Liver (tissue), 9 donors: ENCODE measurements around the gene ZFP62. TPM values are rescaled to one million over a fixed set of nuclear protein-coding genes. Genes with fewer than 3 reads are reported as not detected.

ENCODE experiments used
- DNase-seq: peaks from one replicate; pipeline ENCODE4 v3.0.0-alpha.2; 2017; ENCODE audit warnings: low spot score
- H3K27ac ChIP-seq, 2 donors: one replicate each; pipeline ENCODE4 v1.7.0; 2013; ENCODE audit warnings: inconsistent platforms in 2 of 2, low read length in 2 of 2, control low read depth in 1 of 2, low read depth in 1 of 2, mild to moderate bottlenecking in 1 of 2
- H3K27me3 ChIP-seq, 4 donors: one replicate each; pipeline versions ENCODE4 v1.6.1 to v1.7.0; 2013; ENCODE audit warnings: low read length in 3 of 4, inconsistent platforms in 1 of 4, mild to moderate bottlenecking in 1 of 4, moderate library complexity in 1 of 4; ENCODE audit not compliant: control insufficient read depth in 4 of 4, insufficient read depth in 4 of 4
- H3K36me3 ChIP-seq, 4 donors: one replicate each; pipeline versions ENCODE4 v1.6.1 to v1.7.0; 2013; ENCODE audit warnings: low read length in 3 of 4, mild to moderate bottlenecking in 3 of 4, low read depth in 1 of 4, moderate library complexity in 1 of 4; ENCODE audit not compliant: control insufficient read depth in 4 of 4, insufficient read depth in 3 of 4
- H3K4me1 ChIP-seq, 4 donors: one replicate each; pipeline versions ENCODE4 v1.6.1 to v1.7.0; 2013; ENCODE audit warnings: low read length in 3 of 4, mild to moderate bottlenecking in 3 of 4, moderate library complexity in 1 of 4; ENCODE audit not compliant: control insufficient read depth in 4 of 4, insufficient read depth in 4 of 4
- H3K4me3 ChIP-seq, 3 donors: one replicate each; pipeline versions ENCODE4 v1.6.1 to v1.7.0; 2013; ENCODE audit warnings: low read length in 3 of 3, control low read depth in 1 of 3, low read depth in 1 of 3, mild to moderate bottlenecking in 1 of 3
- H3K9ac ChIP-seq, 2 donors: one replicate each; pipeline ENCODE4 v1.7.0; 2013; ENCODE audit warnings: low read length in 2 of 2, mild to moderate bottlenecking in 2 of 2, moderate library complexity in 2 of 2, control low read depth in 1 of 2, low read depth in 1 of 2
- H3K9me3 ChIP-seq, 4 donors: one replicate each; pipeline versions ENCODE4 v1.6.1 to v1.7.0; 2013; ENCODE audit warnings: low read length in 3 of 4; ENCODE audit not compliant: control insufficient read depth in 4 of 4
- CTCF ChIP-seq: fragments of 150-350 bp; IDR thresholded peaks from 2 replicates; pipeline ENCODE4 v1.5.1; 2017; ENCODE audit warnings: improper control_type of control experiment, low read depth, low read length; ENCODE audit not compliant: missing input control
- EGR1 ChIP-seq, 2 donors: IDR thresholded peaks; 2 replicates each; pipeline ENCODE4 v1.6.1; 2016 to 2018; ENCODE audit warnings: antibody characterized with exemption in 2 of 2, low read depth in 2 of 2
- FOXA2 ChIP-seq: IDR thresholded peaks from 2 replicates; pipeline ENCODE4 v1.6.1; 2016; ENCODE audit warnings: antibody characterized with exemption
- GABPA ChIP-seq, 2 donors: IDR thresholded peaks in 1 of 2; conservative IDR thresholded peaks in 1 of 2; 2 replicates each; pipeline ENCODE4 v1.6.1; 2016; ENCODE audit warnings: antibody characterized with exemption in 2 of 2, mild to moderate bottlenecking in 1 of 2, moderate library complexity in 1 of 2
- HNF4A ChIP-seq, 2 donors: conservative IDR thresholded peaks; 2 replicates each; pipeline ENCODE4 v1.6.1; 2016; ENCODE audit warnings: antibody characterized with exemption in 2 of 2, mild to moderate bottlenecking in 2 of 2
- HNF4G ChIP-seq: IDR thresholded peaks from 2 replicates; pipeline ENCODE4 v1.6.1; 2016; ENCODE audit warnings: antibody characterized with exemption
- JUND ChIP-seq, 2 donors: IDR thresholded peaks; 2 replicates each; pipeline ENCODE4 v1.6.1; 2016; ENCODE audit warnings: antibody characterized with exemption in 2 of 2
- MAX ChIP-seq: IDR thresholded peaks from 2 replicates; pipeline ENCODE4 v1.6.1; 2016; ENCODE audit warnings: antibody characterized with exemption
- NR2F2 ChIP-seq: IDR thresholded peaks from 2 replicates; pipeline ENCODE4 v1.6.1; 2016; ENCODE audit warnings: antibody characterized with exemption
- RAD21 ChIP-seq, 2 donors: IDR thresholded peaks; 2 replicates each; pipeline ENCODE4 v1.6.1; 2016; ENCODE audit warnings: antibody characterized with exemption in 2 of 2, mild to moderate bottlenecking in 2 of 2
- RXRA ChIP-seq, 2 donors: IDR thresholded peaks; 2 replicates each; pipeline ENCODE4 v1.6.1; 2017 to 2018; ENCODE audit warnings: antibody characterized with exemption in 2 of 2, mild to moderate bottlenecking in 1 of 2
- TAF1 ChIP-seq: conservative IDR thresholded peaks from 2 replicates; pipeline ENCODE4 v1.6.1; 2016; ENCODE audit warnings: antibody characterized with exemption, mild to moderate bottlenecking
- ZBTB33 ChIP-seq: IDR thresholded peaks from 2 replicates; pipeline ENCODE4 v1.6.1; 2016; ENCODE audit warnings: antibody characterized with exemption
- WGBS: extraction: QIAGEN DNeasy Blood & Tissue Kit; methylation state at CpG from one replicate; pipeline ENCODE4 v1.1.7; 2013; 5-methylcytosine and 5-hydroxymethylcytosine counted together
- polyA plus RNA-seq, 2 donors: library from polyadenylated mRNA; stranded (reverse) in 1 of 2; unstranded in 1 of 2; fragments of 200-250 nt in 1 of 2; fragments of >200 nt in 1 of 2; fragmentation: Nextera tagmentation in 1 of 2; extraction: Ambion mirVana in 1 of 2; gene quantifications; one replicate each; pipeline versions ENCODE4 v1.2.1 to v1.2.3, GENCODE V29; 2013 to 2015
- total RNA-seq, 2 donors: library from RNA; depleted of rRNA; stranded (reverse); fragments of >200 nt; gene quantifications; one replicate each; pipeline ENCODE4 v1.2.3, GENCODE V29; 2014
- donor health status: healthy.
- donor health status: healthy.
- donor health status: healthy.
- donor health status: healthy.
- donor health status: healthy.

The ZFP62 gene
- total and polyA plus RNA-seq, 4 donors: 3.4 to 8.8 (median 5.7) TPM

GRCh38 chr5:180869587-180869986 is 8.5 kb upstream of the ZFP62 start:
- Histone ChIP-seq H3K9ac (no peak overlapping the region), H3K27me3 (no peaks in the 10 kb centered on the region), H3K4me1 (peaks cover 0 to 3% (median 0%) of the 10 kb centered on the region in 4 donors), H3K4me3 (no peak overlapping the region), H3K36me3 (no peaks in the 10 kb centered on the region), H3K9me3 (no peaks in the 10 kb centered on the region), H3K27ac (no peak overlapping the region)
- no peak for TF ChIP-seq TAF1
- TF ChIP-seq CTCF: no peak
- no peak for TF ChIP-seq MAX
- TF ChIP-seq FOXA2: no peak
- no peak for TF ChIP-seq RXRA (IDR thresholded peaks at IDR 0.05)
- TF ChIP-seq ZBTB33: no peak
- TF ChIP-seq JUND (IDR thresholded peaks at IDR 0.05): no peak
- no peak for TF ChIP-seq EGR1 (IDR thresholded peaks at IDR 0.05; ENCODE audit: low read depth in 2 of 2)
- TF ChIP-seq NR2F2: no peak
- no peak for TF ChIP-seq HNF4G
- no peak for TF ChIP-seq GABPA (IDR thresholded peaks at IDR 0.05 in 1 of 2, conservative IDR thresholded peaks at IDR 0.05 in 1 of 2)
- no peak for TF ChIP-seq HNF4A (conservative IDR thresholded peaks at IDR 0.05)
- WGBS: 38% methylated on average over 1 of the region's 1 CpG
- no peak for DNase-seq

- Histone ChIP-seq H3K9ac (no peak overlapping the region), H3K9me3 (no peaks in the 10 kb centered on the region), H3K27ac (no peak overlapping the region), H3K27me3 (no peaks in the 10 kb centered on the region), H3K36me3 (no peaks in the 10 kb centered on the region), H3K4me1 (peaks cover 0 to 3% (median 0%) of the 10 kb centered on the region in 4 donors), H3K4me3 (no peak overlapping the region)
- WGBS: 1% methylated on average over 3 of the region's 3 CpGs
- DNase-seq: peak; percentile 85
- no peak for TF ChIP-seq EGR1 (IDR thresholded peaks at IDR 0.05; ENCODE audit: low read depth in 2 of 2)
- no peak for TF ChIP-seq JUND (IDR thresholded peaks at IDR 0.05)
- peak; percentile 68 for TF ChIP-seq CTCF
- no peak for TF ChIP-seq HNF4A (conservative IDR thresholded peaks at IDR 0.05)
- peak in 1 of 2 donors; percentile 8 for TF ChIP-seq RXRA (IDR thresholded peaks at IDR 0.05)
- TF ChIP-seq RAD21 (IDR thresholded peaks at IDR 0.05): peak; percentile 87 to 92
- TF ChIP-seq FOXA2: no peak
- TF ChIP-seq NR2F2: peak; percentile 38
Observed at GRCh38 chr5:180868960-180869359, 7.9 kb upstream of the ZFP62 start.
